ENCODE results near the gene PRIMA1.

Gene PRIMA1

DNA sequence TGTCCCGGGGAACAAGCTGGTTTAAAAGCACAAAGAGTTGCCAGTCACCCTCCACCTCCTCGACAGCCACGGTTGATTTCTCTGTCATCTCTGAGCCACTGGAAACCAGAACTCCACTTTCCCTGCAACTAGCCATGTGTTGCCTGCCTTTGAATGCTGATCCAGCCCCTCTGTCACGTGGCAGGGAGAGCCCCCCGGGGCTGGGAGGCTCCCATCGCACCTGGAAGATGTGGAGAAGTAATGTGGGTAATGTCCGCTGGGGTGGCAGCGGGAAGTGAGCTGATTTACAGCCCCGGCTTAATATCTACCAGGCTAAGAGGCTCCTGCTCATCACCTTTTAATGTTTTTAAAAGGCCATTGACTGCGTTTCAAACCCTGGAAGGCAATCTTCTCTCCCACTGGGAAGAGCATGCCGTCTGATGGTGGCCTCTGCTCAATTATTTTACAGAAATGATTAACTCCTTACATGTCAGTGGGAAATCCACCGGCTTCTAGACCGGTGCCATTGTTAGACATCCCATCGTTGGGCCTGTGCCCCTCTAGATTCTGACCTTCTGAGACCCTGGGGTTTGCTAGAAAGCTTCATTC lies 7.4 kb downstream of the PRIMA1 start:
- ChIA-PET POLR2A (no interaction called here), CTCF (no interaction called here)
- TF ChIP-seq, protein P1, sequence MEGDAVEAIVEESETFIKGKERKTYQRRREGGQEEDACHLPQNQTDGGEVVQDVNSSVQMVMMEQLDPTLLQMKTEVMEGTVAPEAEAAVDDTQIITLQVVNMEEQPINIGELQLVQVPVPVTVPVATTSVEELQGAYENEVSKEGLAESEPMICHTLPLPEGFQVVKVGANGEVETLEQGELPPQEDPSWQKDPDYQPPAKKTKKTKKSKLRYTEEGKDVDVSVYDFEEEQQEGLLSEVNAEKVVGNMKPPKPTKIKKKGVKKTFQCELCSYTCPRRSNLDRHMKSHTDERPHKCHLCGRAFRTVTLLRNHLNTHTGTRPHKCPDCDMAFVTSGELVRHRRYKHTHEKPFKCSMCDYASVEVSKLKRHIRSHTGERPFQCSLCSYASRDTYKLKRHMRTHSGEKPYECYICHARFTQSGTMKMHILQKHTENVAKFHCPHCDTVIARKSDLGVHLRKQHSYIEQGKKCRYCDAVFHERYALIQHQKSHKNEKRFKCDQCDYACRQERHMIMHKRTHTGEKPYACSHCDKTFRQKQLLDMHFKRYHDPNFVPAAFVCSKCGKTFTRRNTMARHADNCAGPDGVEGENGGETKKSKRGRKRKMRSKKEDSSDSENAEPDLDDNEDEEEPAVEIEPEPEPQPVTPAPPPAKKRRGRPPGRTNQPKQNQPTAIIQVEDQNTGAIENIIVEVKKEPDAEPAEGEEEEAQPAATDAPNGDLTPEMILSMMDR (IDR thresholded peaks at IDR 0.05; ENCODE audit: insufficient read depth, low read length, missing control alignments), result no peak
- no peak for DNase-seq (ENCODE audit: low read depth, low spot score)
- no peak overlapping the region for H3K4me3 ChIP-seq (ENCODE audit: low read depth, low read length)

DNA sequence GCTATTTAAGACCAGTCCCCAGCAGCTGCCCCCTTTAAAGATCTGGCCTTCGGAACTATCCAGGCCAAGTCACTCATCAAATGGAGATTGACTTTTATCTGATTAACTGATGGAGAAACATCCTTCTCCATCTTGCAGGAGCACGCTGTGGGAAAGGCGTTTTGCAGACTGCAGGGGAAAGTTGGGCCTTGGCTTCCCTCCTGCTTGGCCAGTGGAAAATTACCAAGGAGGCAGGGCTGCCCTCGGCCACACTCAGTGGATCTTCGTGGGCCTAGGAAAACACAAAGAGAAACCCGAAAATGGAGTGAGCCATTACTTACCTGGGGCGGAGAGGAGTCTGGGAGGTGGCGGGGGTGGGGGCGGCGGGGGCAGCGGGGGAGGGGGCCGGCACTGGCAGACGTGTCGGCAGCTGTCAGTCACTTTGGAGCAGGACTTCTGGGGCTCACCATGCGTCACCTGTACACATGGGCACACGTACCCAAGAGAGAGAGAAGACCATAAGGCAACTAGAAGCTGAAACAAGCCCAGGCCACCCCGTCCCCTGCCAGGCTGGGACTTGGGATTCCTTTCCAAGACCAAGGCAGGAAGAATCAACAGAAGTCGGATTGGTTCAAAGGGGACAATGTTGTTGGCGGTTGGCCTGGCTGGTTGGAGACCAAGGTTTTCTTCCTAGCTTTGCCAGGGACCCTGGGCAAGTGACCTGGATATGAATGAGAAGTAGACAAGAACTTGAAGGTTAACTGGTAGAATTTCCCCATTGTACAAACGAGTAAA lies 9.2 kb downstream of the PRIMA1 start:
- TF ChIP-seq, protein P1 (IDR thresholded peaks at IDR 0.05; ENCODE audit: insufficient read depth, low read length, missing control alignments), result no peak
- H3K4me3 ChIP-seq (ENCODE audit: low read depth, low read length), result no peak overlapping the region
- ChIA-PET CTCF (no interaction called here), POLR2A (no interaction called here)
- DNase-seq (ENCODE audit: low read depth, low spot score), result no peak

DNA sequence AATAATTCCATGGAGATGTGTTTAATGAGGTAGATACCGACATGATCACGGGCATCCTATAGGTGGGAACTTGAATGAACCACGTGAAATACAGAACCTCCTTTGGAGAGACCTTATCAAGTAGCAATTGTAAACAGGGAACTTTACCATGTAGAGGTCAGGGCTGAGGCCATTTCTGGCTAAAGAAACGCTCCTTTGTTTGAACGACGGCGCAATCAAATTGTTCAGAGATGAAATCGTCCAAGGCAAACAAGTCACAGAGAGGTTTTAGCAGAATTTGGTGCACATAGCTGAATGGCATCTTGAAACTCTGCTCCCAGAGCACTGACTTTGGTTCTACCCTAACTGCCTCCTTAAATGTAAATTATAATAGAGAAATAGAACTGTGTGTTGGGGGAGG lies 9.8 kb downstream of the PRIMA1 start:
- H3K4me3 ChIP-seq (ENCODE audit: low read depth, low read length), result no peak overlapping the region
- TF ChIP-seq, protein P1 (IDR thresholded peaks at IDR 0.05; ENCODE audit: insufficient read depth, low read length, missing control alignments), result no peak
- ChIA-PET POLR2A (no interaction called here), CTCF (no interaction called here)
- no peak for DNase-seq (ENCODE audit: low read depth, low spot score)

DNA sequence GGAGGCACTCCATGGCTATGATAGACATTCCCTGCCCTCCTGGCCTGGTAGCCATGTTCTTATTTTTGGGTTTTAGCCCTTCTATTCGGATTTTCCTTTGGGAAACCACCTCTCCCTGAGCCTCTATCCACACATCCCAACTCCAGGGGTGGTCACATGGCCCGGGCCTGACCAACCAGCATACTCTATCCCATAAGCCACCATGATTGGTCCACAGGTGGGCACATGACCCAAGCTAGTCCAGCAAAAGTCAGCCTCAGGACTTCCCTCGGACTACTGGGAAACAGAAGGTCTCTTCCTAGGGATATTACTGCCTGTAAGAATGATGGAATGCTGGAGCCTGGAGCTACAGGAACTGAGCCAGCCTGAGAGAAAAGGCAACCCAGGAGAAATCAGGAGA lies 12.5 kb downstream of the PRIMA1 start:
- H3K4me3 ChIP-seq (ENCODE audit: low read depth, low read length), result no peak overlapping the region
- no peak for DNase-seq (ENCODE audit: low read depth, low spot score)
- CTCF ChIA-PET, result no interaction called here
- POLR2A ChIA-PET, result no interaction called here
- TF ChIP-seq, protein P1 (IDR thresholded peaks at IDR 0.05; ENCODE audit: insufficient read depth, low read length, missing control alignments), result no peak

DNA sequence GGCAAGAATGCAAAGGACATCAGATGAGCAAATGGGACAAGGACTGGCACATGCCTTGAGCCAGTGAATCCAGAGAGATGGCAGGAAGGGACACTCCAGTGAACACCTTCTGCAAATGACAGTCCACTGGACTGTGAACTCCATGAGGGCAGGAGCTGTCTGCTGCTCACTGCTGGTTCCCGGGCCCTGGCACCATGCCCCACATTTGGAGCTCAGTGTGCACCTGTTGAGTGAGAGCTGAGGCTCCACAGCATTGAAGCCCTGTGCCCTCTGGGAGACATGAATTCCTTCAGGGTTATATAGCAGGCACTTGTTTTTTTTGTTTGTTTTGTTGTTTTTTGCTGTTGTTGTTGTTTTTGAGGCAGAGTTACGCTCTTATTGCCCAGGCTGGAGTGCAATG lies 13.1 kb downstream of the PRIMA1 start:
- CTCF ChIA-PET, result no interaction called here
- POLR2A ChIA-PET, result no interaction called here
- TF ChIP-seq, protein P1 (IDR thresholded peaks at IDR 0.05; ENCODE audit: insufficient read depth, low read length, missing control alignments), result no peak
- no peak for DNase-seq (ENCODE audit: low read depth, low spot score)
- no peak overlapping the region for H3K4me3 ChIP-seq (ENCODE audit: low read depth, low read length)

DNA sequence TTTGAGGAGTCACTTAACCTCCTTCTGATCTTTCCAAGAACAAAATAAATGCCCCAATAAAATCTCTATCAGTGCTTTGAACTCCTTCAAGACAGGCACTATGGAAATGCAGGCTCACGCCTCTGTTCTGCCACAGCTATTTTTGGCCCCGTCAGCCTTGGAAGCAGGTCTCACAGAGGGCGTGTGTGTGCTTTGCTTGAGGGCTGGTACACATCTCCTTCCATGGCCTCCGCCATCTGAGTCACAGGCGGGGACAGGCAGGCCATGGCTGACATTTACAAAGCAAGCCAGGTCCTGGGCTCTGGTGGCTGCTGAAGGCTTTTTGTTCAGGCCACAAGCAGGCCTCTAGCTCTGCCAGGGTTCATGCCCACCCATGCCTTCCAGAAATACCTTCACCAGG lies 16.0 kb downstream of the PRIMA1 start:
- no peak for DNase-seq (ENCODE audit: low read depth, low spot score)
- ChIA-PET CTCF (no interaction called here), POLR2A (no interaction called here)
- no peak overlapping the region for H3K4me3 ChIP-seq (ENCODE audit: low read depth, low read length)
- TF ChIP-seq, protein P1 (IDR thresholded peaks at IDR 0.05; ENCODE audit: insufficient read depth, low read length, missing control alignments), result no peak

Data from AG04449 (cell line).